Testis (tissue), 3 donors: ENCODE measurements around the gene RGL2. TPM values are rescaled to one million over a fixed set of nuclear protein-coding genes. Genes with fewer than 3 reads are reported as not detected.

Experiments used
- DNase-seq: peaks from one replicate; pipeline ENCODE4 v3.0.0-alpha.2; 2019
- H3K27ac ChIP-seq, 2 donors: fragments of 200-600 bp; sonication (generic); one replicate each; pipeline ENCODE4 v1.5.1; 2019
- H3K27me3 ChIP-seq: fragments of 200-600 bp; sonication (generic); one replicate; pipeline ENCODE4 v1.5.1; 2019
- H3K36me3 ChIP-seq: fragments of 200-600 bp; sonication (generic); one replicate; pipeline ENCODE4 v1.5.1; 2017; ENCODE audit warnings: low read depth; ENCODE audit errors: missing control alignments
- H3K4me1 ChIP-seq: fragments of 200-600 bp; sonication (generic); one replicate; pipeline ENCODE4 v1.5.1; 2019
- H3K4me3 ChIP-seq, 2 donors: fragments of 200-600 bp; sonication (generic); one replicate each; pipeline ENCODE4 v1.5.1; 2017 to 2019
- H3K9me3 ChIP-seq: fragments of 200-600 bp; sonication (generic); one replicate; pipeline ENCODE4 v1.5.1; 2017
- POLR2A ChIP-seq: fragments of 450-650 bp; IDR thresholded peaks from one replicate; pipeline ENCODE4 v1.6.1; 2017; ENCODE audit warnings: antibody characterized with exemption, mild to moderate bottlenecking, moderate library complexity
- WGBS, 2 donors: methylation state at CpG; one replicate each; pipeline ENCODE4 v1.1.5; 2018; 5-methylcytosine and 5-hydroxymethylcytosine counted together
- intact Hi-C: fragments of 100-400 bp; cut with DNase I; formaldehyde crosslinking; loops from one replicate; pipeline ENCODE4 v1.15.1; 2023; ENCODE audit warnings: low total_unique reads
- microRNA-seq, 2 donors: library from miRNA; unstranded; fragments of <30 nt; microRNA quantifications; one replicate each; pipeline ENCODE4, GENCODE V29; 2016; ENCODE audit warnings: borderline number of aligned reads in 2 of 2, borderline replicate concordance in 1 of 2
- polyA plus RNA-seq: library from polyadenylated mRNA; stranded (reverse); fragments of 350-450 nt; fragmentation: Illumina TruSeq; extraction: RNeasy Lipid Tissue Mini Kit (QIAGEN cat#74804); gene quantifications from one replicate; pipeline ENCODE4 v1.2.3, GENCODE V29; 2014; ENCODE audit warnings: low read depth, low replicate concordance; ENCODE audit not compliant: insufficient read depth
- total RNA-seq, 2 donors: library from RNA; depleted of rRNA; stranded (reverse); fragments of >200 nt; gene quantifications; one replicate each; pipeline ENCODE4 v1.2.3, GENCODE V29; 2016
- TF ChIP-seq, protein P1 (sequence below), 3 experiments: fragments of 450-650 bp in 2 of 3; fragments of 200-600 bp in 1 of 3; sonication (generic) in 1 of 3; IDR thresholded peaks; one replicate each; pipeline ENCODE4 v1.5.1; 2016 to 2019; ENCODE audit warnings: antibody characterized with exemption in 3 of 3, mild to moderate bottlenecking in 2 of 3, moderate library complexity in 1 of 3

The RGL2 gene
- total and polyA plus RNA-seq, 3 donors from 2014 or later = 42.8 to 52.7 (median 46.2) TPM

DNA sequence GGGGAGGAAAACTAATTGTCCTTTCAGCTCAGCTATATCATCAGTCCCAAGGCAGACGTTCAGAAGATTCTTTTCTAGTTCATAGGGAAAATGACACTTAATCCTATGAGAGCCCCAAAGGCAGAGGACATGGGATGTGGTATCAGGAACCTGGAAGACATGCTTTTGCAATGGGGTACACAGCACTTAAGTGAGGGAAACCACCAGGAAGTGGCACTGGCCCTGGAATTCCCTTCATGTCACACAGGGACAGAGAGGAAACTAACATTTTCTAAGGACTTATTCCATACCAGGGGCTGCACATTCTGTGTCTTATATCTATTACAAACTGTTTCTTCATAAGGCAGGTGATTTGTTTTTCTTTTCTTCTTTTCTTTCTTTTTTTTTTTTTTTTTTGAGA is 55.3 kb downstream of the RGL2 start:
- Histone ChIP-seq H3K4me1 (peaks cover 6% of the 10 kb centered on the region), H3K27me3 (no peaks in the 10 kb centered on the region), H3K27ac (no peak overlapping the region), H3K36me3 (no peaks in the 10 kb centered on the region), H3K9me3 (no peaks in the 10 kb centered on the region), H3K4me3 (no peak overlapping the region)
- TF ChIP-seq POLR2A = no peak
- TF ChIP-seq, protein P1, sequence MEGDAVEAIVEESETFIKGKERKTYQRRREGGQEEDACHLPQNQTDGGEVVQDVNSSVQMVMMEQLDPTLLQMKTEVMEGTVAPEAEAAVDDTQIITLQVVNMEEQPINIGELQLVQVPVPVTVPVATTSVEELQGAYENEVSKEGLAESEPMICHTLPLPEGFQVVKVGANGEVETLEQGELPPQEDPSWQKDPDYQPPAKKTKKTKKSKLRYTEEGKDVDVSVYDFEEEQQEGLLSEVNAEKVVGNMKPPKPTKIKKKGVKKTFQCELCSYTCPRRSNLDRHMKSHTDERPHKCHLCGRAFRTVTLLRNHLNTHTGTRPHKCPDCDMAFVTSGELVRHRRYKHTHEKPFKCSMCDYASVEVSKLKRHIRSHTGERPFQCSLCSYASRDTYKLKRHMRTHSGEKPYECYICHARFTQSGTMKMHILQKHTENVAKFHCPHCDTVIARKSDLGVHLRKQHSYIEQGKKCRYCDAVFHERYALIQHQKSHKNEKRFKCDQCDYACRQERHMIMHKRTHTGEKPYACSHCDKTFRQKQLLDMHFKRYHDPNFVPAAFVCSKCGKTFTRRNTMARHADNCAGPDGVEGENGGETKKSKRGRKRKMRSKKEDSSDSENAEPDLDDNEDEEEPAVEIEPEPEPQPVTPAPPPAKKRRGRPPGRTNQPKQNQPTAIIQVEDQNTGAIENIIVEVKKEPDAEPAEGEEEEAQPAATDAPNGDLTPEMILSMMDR (IDR thresholded peaks at IDR 0.05) = no peak
- 31 to 53% methylated on average over 1 of the region's 1 CpG for whole genome bisulfite sequencing, 2 donors
- intact Hi-C loops = no loop called here
- DNase-seq = no peak

DNA sequence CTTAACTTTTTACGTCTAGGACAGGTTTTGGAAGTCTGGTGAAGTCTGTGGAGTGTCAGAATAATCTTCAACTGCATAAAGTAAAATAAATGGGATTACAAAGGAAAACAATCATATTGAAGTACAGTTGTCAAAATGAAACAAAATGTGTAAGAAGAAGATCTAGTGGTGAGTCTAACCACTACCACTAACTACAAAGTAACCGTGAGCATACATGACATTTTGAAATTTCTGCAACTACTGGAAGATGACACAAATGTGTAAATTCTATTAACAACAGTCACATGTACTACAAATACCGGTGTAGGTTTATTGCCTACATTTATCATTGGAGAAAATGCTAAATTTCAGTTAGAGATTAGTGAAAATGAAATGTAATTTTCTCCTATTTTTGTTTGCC is 56.8 kb downstream of the RGL2 start:
- Histone ChIP-seq H3K4me1 (no peaks in the 10 kb centered on the region), H3K36me3 (no peaks in the 10 kb centered on the region), H3K27ac (no peak overlapping the region), H3K27me3 (no peaks in the 10 kb centered on the region), H3K9me3 (no peaks in the 10 kb centered on the region), H3K4me3 (no peak overlapping the region)
- WGBS, 2 donors = 63 to 70% methylated on average over 3 of the region's 3 CpGs
- DNase-seq = no peak
- TF ChIP-seq, protein P1 (IDR thresholded peaks at IDR 0.05) = no peak
- TF ChIP-seq POLR2A = no peak
- intact Hi-C loops = no loop called here

Small RNAs within 50 kb of the gene (microRNA-seq; reads per million reads assigned to microRNA genes)
- 0 reads per million in 2 donors for gene MIR6834
- gene MIR6873 = 0 reads per million in 2 donors

Other genes starting within 250 kb of the RGL2 start
- 10 to 100 TPM; 26.5 to 48.9 TPM for gene HLA-DPA1, start 225.3 kb downstream of the RGL2 start, total RNA-seq
- gene HLA-DPA1, start 225.3 kb downstream of the RGL2 start, polyA plus RNA-seq = 143 TPM
- gene HLA-DPB1, start 223.0 kb downstream of the RGL2 start, total RNA-seq = 10 to 100 TPM; 14.4 to 39.5 TPM
- 183 TPM for gene HLA-DPB1, start 223.0 kb downstream of the RGL2 start, polyA plus RNA-seq
- gene COL11A2, start 106.5 kb downstream of the RGL2 start, total RNA-seq = 1 to 10 TPM; 8.6 to 8.8 TPM
- gene COL11A2, start 106.5 kb downstream of the RGL2 start, polyA plus RNA-seq = 8.2 TPM
- gene RXRB, start 98.3 kb downstream of the RGL2 start, total RNA-seq = 10 to 100 TPM; 42.9 to 47.3 TPM
- gene RXRB, start 98.3 kb downstream of the RGL2 start, polyA plus RNA-seq = 45.2 TPM
- gene SLC39A7, start 98.1 kb downstream of the RGL2 start, total RNA-seq = 10 to 100 TPM; 79.1 to 85.7 TPM
- 87.7 TPM for gene SLC39A7, start 98.1 kb downstream of the RGL2 start, polyA plus RNA-seq
- 10 to 100 TPM; 25.4 to 26.3 TPM for gene HSD17B8, start 94.3 kb downstream of the RGL2 start, total RNA-seq
- gene HSD17B8, start 94.3 kb downstream of the RGL2 start, polyA plus RNA-seq = 11.2 TPM
- gene RING1, start 90.4 kb downstream of the RGL2 start, total RNA-seq = 10 to 100 TPM; 36.2 to 38.0 TPM
- gene RING1, start 90.4 kb downstream of the RGL2 start, polyA plus RNA-seq = 60.2 TPM
- gene VPS52, start 27.1 kb downstream of the RGL2 start, total RNA-seq = 10 to 100 TPM; 71.0 to 85.0 TPM
- gene VPS52, start 27.1 kb downstream of the RGL2 start, polyA plus RNA-seq = 87.1 TPM
- 1,000 to 10,000 TPM in 1 of 2 donors, 100 to 1,000 TPM in 1; 685 to 1,953 TPM for gene RPS18, start 26.9 kb downstream of the RGL2 start, total RNA-seq
- 2,185 TPM for gene RPS18, start 26.9 kb downstream of the RGL2 start, polyA plus RNA-seq
- 10 to 100 TPM; 18.0 to 18.3 TPM for gene B3GALT4, start 21.8 kb downstream of the RGL2 start, total RNA-seq
- 55.4 TPM for gene B3GALT4, start 21.8 kb downstream of the RGL2 start, polyA plus RNA-seq
- gene WDR46, start 9.7 kb downstream of the RGL2 start, total RNA-seq = 10 to 100 TPM; 63.2 to 71.2 TPM
- 61.6 TPM for gene WDR46, start 9.7 kb downstream of the RGL2 start, polyA plus RNA-seq
- 10 to 100 TPM; 45.5 to 56.2 TPM for gene PFDN6, start 9.3 kb downstream of the RGL2 start, total RNA-seq
- gene PFDN6, start 9.3 kb downstream of the RGL2 start, polyA plus RNA-seq = 123 TPM
- 100 to 1,000 TPM in 1 of 2 donors, 10 to 100 TPM in 1; 76.5 to 128 TPM for gene TAPBP, start 15.1 kb upstream of the RGL2 start, total RNA-seq
- gene TAPBP, start 15.1 kb upstream of the RGL2 start, polyA plus RNA-seq = 34.6 TPM
- 10 to 100 TPM; 13.4 to 17.1 TPM for gene ZBTB22, start 18.8 kb upstream of the RGL2 start, total RNA-seq
- gene ZBTB22, start 18.8 kb upstream of the RGL2 start, polyA plus RNA-seq = 15.2 TPM
- gene DAXX, start 24.0 kb upstream of the RGL2 start, total RNA-seq = 10 to 100 TPM; 61.8 to 75.3 TPM
- gene DAXX, start 24.0 kb upstream of the RGL2 start, polyA plus RNA-seq = 118 TPM
- 10 to 100 TPM; 19.8 to 22.5 TPM for gene KIFC1, start 92.9 kb upstream of the RGL2 start, total RNA-seq
- 20.2 TPM for gene KIFC1, start 92.9 kb upstream of the RGL2 start, polyA plus RNA-seq
- 100 to 1,000 TPM; 184 to 218 TPM for gene PHF1, start 112.1 kb upstream of the RGL2 start, total RNA-seq
- gene PHF1, start 112.1 kb upstream of the RGL2 start, polyA plus RNA-seq = 216 TPM
- 100 to 1,000 TPM; 139 to 146 TPM for gene CUTA, start 119.2 kb upstream of the RGL2 start, total RNA-seq
- gene CUTA, start 119.2 kb upstream of the RGL2 start, polyA plus RNA-seq = 132 TPM
- gene SYNGAP1, start 121.1 kb upstream of the RGL2 start, total RNA-seq = 10 to 100 TPM; 29.4 to 43.9 TPM
- 31.5 TPM for gene SYNGAP1, start 121.1 kb upstream of the RGL2 start, polyA plus RNA-seq
- gene ZBTB9, start 155.6 kb upstream of the RGL2 start, total RNA-seq = 10 to 100 TPM; 15.2 to 15.7 TPM
- 16.9 TPM for gene ZBTB9, start 155.6 kb upstream of the RGL2 start, polyA plus RNA-seq